ENCODE measurements around the gene PARM1. TPM values are rescaled to one million over a fixed set of nuclear protein-coding genes. Genes with fewer than 3 reads are reported as not detected.

Gene PARM1
- total and polyA plus RNA-seq, 2 experiments from 2014 or later: 4.9 to 10.4 TPM

DNA sequence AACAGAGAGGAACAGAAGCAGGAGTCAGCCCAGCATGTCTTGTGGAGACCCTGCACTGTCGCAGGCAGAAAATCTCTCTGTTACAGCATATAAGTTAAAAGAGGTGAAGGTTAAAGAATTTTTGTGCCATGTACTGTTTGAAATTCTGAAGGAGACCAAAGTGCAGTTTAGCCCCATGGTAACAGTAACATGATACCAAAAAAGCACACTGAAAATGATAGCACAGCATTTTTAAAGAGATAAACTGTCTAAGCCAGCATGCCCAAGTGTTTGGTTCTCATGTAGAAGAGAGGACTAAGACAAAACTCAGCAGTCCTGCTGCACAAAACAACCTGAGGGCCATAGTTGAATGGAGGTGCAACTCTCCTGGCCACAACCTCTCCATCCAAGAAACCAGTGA lies 41.9 kb upstream of the PARM1 start:
- DNase-seq (ENCODE audit: low spot score) (no peak), ATAC-seq (no peak)
- Mint-ChIP-seq H3K4me3 (no peak overlapping the region), H3K4me1 (peaks cover 22% of the 10 kb centered on the region), H3K27me3 (ENCODE audit: insufficient read depth, low read depth, poor library complexity) (no peaks in the 10 kb centered on the region), H3K9me3 (peaks cover 3% of the 10 kb centered on the region; the same call in 2 of the 3 replicates), H3K36me3 (ENCODE audit: low read depth) (no peaks in the 10 kb centered on the region), H3K27ac (no peak overlapping the region)
- TF ChIP-seq, protein P1, sequence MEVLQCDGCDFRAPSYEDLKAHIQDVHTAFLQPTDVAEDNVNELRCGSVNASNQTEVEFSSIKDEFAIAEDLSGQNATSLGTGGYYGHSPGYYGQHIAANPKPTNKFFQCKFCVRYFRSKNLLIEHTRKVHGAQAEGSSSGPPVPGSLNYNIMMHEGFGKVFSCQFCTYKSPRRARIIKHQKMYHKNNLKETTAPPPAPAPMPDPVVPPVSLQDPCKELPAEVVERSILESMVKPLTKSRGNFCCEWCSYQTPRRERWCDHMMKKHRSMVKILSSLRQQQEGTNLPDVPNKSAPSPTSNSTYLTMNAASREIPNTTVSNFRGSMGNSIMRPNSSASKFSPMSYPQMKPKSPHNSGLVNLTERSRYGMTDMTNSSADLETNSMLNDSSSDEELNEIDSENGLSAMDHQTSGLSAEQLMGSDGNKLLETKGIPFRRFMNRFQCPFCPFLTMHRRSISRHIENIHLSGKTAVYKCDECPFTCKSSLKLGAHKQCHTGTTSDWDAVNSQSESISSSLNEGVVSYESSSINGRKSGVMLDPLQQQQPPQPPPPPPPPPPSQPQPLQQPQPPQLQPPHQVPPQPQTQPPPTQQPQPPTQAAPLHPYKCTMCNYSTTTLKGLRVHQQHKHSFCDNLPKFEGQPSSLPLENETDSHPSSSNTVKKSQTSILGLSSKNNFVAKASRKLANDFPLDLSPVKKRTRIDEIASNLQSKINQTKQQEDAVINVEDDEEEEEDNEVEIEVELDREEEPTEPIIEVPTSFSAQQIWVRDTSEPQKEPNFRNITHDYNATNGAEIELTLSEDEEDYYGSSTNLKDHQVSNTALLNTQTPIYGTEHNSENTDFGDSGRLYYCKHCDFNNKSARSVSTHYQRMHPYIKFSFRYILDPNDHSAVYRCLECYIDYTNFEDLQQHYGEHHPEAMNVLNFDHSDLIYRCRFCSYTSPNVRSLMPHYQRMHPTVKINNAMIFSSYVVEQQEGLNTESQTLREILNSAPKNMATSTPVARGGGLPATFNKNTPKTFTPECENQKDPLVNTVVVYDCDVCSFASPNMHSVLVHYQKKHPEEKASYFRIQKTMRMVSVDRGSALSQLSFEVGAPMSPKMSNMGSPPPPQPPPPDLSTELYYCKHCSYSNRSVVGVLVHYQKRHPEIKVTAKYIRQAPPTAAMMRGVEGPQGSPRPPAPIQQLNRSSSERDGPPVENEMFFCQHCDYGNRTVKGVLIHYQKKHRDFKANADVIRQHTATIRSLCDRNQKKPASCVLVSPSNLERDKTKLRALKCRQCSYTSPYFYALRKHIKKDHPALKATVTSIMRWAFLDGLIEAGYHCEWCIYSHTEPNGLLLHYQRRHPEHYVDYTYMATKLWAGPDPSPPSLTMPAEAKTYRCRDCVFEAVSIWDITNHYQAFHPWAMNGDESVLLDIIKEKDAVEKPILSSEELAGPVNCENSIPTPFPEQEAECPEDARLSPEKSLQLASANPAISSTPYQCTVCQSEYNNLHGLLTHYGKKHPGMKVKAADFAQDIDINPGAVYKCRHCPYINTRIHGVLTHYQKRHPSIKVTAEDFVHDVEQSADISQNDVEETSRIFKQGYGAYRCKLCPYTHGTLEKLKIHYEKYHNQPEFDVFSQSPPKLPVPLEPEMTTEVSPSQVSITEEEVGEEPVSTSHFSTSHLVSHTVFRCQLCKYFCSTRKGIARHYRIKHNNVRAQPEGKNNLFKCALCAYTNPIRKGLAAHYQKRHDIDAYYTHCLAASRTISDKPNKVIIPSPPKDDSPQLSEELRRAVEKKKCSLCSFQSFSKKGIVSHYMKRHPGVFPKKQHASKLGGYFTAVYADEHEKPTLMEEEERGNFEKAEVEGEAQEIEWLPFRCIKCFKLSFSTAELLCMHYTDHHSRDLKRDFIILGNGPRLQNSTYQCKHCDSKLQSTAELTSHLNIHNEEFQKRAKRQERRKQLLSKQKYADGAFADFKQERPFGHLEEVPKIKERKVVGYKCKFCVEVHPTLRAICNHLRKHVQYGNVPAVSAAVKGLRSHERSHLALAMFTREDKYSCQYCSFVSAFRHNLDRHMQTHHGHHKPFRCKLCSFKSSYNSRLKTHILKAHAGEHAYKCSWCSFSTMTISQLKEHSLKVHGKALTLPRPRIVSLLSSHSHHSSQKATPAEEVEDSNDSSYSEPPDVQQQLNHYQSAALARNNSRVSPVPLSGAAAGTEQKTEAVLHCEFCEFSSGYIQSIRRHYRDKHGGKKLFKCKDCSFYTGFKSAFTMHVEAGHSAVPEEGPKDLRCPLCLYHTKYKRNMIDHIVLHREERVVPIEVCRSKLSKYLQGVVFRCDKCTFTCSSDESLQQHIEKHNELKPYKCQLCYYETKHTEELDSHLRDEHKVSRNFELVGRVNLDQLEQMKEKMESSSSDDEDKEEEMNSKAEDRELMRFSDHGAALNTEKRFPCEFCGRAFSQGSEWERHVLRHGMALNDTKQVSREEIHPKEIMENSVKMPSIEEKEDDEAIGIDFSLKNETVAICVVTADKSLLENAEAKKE (CRISPR knock-in tag; IDR thresholded peaks at IDR 0.05): no peak
- TF ChIP-seq STAT1 (IDR thresholded peaks at IDR 0.05; ENCODE audit: unreplicated experiment) (no peak), EZH2 (IDR thresholded peaks at IDR 0.05; ENCODE audit: low read depth, unreplicated experiment) (no peak), NANOG (IDR thresholded peaks at IDR 0.05; ENCODE audit: borderline replicate concordance) (no peak), EZH2phosphoT487 (IDR thresholded peaks at IDR 0.05; ENCODE audit: unreplicated experiment) (no peak), ZNF331 (CRISPR knock-in tag; IDR thresholded peaks at IDR 0.05; ENCODE audit: low read depth) (no peak), POLR2AphosphoS5 (IDR thresholded peaks at IDR 0.05; ENCODE audit: low read depth) (no peak), JUNB (IDR thresholded peaks at IDR 0.05; ENCODE audit: unreplicated experiment) (no peak)
- TF ChIP-seq, protein P2, sequence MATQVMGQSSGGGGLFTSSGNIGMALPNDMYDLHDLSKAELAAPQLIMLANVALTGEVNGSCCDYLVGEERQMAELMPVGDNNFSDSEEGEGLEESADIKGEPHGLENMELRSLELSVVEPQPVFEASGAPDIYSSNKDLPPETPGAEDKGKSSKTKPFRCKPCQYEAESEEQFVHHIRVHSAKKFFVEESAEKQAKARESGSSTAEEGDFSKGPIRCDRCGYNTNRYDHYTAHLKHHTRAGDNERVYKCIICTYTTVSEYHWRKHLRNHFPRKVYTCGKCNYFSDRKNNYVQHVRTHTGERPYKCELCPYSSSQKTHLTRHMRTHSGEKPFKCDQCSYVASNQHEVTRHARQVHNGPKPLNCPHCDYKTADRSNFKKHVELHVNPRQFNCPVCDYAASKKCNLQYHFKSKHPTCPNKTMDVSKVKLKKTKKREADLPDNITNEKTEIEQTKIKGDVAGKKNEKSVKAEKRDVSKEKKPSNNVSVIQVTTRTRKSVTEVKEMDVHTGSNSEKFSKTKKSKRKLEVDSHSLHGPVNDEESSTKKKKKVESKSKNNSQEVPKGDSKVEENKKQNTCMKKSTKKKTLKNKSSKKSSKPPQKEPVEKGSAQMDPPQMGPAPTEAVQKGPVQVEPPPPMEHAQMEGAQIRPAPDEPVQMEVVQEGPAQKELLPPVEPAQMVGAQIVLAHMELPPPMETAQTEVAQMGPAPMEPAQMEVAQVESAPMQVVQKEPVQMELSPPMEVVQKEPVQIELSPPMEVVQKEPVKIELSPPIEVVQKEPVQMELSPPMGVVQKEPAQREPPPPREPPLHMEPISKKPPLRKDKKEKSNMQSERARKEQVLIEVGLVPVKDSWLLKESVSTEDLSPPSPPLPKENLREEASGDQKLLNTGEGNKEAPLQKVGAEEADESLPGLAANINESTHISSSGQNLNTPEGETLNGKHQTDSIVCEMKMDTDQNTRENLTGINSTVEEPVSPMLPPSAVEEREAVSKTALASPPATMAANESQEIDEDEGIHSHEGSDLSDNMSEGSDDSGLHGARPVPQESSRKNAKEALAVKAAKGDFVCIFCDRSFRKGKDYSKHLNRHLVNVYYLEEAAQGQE (IDR thresholded peaks at IDR 0.05; ENCODE audit: unreplicated experiment): no peak
- TF ChIP-seq, protein P3, sequence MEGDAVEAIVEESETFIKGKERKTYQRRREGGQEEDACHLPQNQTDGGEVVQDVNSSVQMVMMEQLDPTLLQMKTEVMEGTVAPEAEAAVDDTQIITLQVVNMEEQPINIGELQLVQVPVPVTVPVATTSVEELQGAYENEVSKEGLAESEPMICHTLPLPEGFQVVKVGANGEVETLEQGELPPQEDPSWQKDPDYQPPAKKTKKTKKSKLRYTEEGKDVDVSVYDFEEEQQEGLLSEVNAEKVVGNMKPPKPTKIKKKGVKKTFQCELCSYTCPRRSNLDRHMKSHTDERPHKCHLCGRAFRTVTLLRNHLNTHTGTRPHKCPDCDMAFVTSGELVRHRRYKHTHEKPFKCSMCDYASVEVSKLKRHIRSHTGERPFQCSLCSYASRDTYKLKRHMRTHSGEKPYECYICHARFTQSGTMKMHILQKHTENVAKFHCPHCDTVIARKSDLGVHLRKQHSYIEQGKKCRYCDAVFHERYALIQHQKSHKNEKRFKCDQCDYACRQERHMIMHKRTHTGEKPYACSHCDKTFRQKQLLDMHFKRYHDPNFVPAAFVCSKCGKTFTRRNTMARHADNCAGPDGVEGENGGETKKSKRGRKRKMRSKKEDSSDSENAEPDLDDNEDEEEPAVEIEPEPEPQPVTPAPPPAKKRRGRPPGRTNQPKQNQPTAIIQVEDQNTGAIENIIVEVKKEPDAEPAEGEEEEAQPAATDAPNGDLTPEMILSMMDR (conservative IDR thresholded peaks at IDR 0.05; ENCODE audit: low read depth in 2 of 2): no peak
- TF ChIP-seq, protein P4, sequence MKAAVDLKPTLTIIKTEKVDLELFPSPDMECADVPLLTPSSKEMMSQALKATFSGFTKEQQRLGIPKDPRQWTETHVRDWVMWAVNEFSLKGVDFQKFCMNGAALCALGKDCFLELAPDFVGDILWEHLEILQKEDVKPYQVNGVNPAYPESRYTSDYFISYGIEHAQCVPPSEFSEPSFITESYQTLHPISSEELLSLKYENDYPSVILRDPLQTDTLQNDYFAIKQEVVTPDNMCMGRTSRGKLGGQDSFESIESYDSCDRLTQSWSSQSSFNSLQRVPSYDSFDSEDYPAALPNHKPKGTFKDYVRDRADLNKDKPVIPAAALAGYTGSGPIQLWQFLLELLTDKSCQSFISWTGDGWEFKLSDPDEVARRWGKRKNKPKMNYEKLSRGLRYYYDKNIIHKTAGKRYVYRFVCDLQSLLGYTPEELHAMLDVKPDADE (IDR thresholded peaks at IDR 0.05): no peak
- no peaks in the 10 kb centered on the region for H3K27me3 ChIP-seq (ENCODE audit: insufficient read depth)
- no peaks in the 10 kb centered on the region for H3K9me2 ChIP-seq (ENCODE audit: insufficient read depth)
- H3K27ac ChIP-seq (ENCODE audit: low read depth): no peak overlapping the region
- H3F3A ChIP-seq (replicated peaks; ENCODE audit: low read depth): no peaks in the 10 kb centered on the region
- no peaks in the 10 kb centered on the region for H3K79me2 ChIP-seq (replicated peaks; ENCODE audit: insufficient read depth)
- peaks cover 11% of the 10 kb centered on the region for H3K4me1 ChIP-seq (ENCODE audit: insufficient read depth)
- H4K20me1 ChIP-seq (replicated peaks; ENCODE audit: insufficient read depth): no peaks in the 10 kb centered on the region
- H3K4me3 ChIP-seq: no peak overlapping the region
- peak overlapping the region; percentile 19; the same call in 1 of the 2 replicates for H2AFZ ChIP-seq
- no peak overlapping the region for H3K4me2 ChIP-seq
- H3K36me3 ChIP-seq (ENCODE audit: insufficient read depth): no peaks in the 10 kb centered on the region
